A673 (cell line): ENCODE data around the gene LRRC4C. TPM values are rescaled to one million over a fixed set of nuclear protein-coding genes. Genes with fewer than 3 reads are reported as not detected.

Source experiments
- BruUV-seq: library from RNA; stranded (reverse); fragments of 400-500 nt; replicated peaks from 2 replicates; lab custom pipeline; 2021; lab: Mats Ljungman, UMichigan
- CTCF ChIA-PET: fragments of 300-600 bp; sonication (Branson Sonifier 250); formaldehyde crosslinking; loops from one replicate; lab custom pipeline; 2022; ENCODE audit warnings: antibody characterized with exemption; lab: Charles Lee
- POLR2A ChIA-PET: fragments of 300-600 bp; sonication (Branson Sonifier 250); formaldehyde crosslinking; loops from one replicate; lab custom pipeline; 2022; ENCODE audit warnings: antibody characterized with exemption; ENCODE audit not compliant: low non-redundant PET; lab: Charles Lee
- DNase-seq: peaks from one replicate; pipeline ENCODE4 v3.0.0-alpha.2; 2015; ENCODE audit warnings: low spot score
- H3K27ac ChIP-seq: fragments of 200-600 bp; sonication (generic); 2 replicates; pipeline ENCODE4 v1.5.1; 2016; ENCODE audit warnings: mixed run types, low read depth, mild to moderate bottlenecking, mixed read lengths, antibody characterized with exemption, low read length; ENCODE audit not compliant: poor library complexity, severe bottlenecking
- H3K27me3 ChIP-seq: fragments of 200-600 bp; sonication (generic); replicated peaks from 2 replicates; pipeline ENCODE4 v1.6.1; 2017; ENCODE audit warnings: mixed run types, low read depth, mild to moderate bottlenecking, mixed read lengths, antibody characterized with exemption, low read length; ENCODE audit not compliant: insufficient read depth, poor library complexity
- H3K36me3 ChIP-seq: fragments of 200-600 bp; sonication (generic); 2 replicates; pipeline ENCODE4 v1.6.1; 2016; ENCODE audit warnings: mixed run types, mild to moderate bottlenecking, mixed read lengths, antibody characterized with exemption, low read length; ENCODE audit not compliant: insufficient read depth, poor library complexity, severe bottlenecking
- H3K4me1 ChIP-seq: fragments of 200-600 bp; sonication (generic); 2 replicates; pipeline ENCODE4 v1.6.1; 2017; ENCODE audit warnings: mixed run types, mild to moderate bottlenecking, mixed read lengths, antibody characterized with exemption, low read length; ENCODE audit not compliant: insufficient read depth, poor library complexity, severe bottlenecking
- H3K4me3 ChIP-seq: fragments of 200-600 bp; sonication (generic); 2 replicates; pipeline ENCODE4 v1.5.1; 2016; ENCODE audit warnings: low read depth, mixed run types, mild to moderate bottlenecking, mixed read lengths, low read length; ENCODE audit not compliant: poor library complexity, severe bottlenecking
- H3K9me3 ChIP-seq: fragments of 200-600 bp; sonication (generic); 2 replicates; pipeline ENCODE4 v1.6.1; 2016; ENCODE audit warnings: mixed run types, low read depth, mild to moderate bottlenecking, mixed read lengths, antibody characterized with exemption, low read length; ENCODE audit not compliant: poor library complexity, severe bottlenecking
- EZH2 ChIP-seq: fragments of 200-600 bp; sonication (generic); IDR thresholded peaks from 2 replicates; pipeline ENCODE4 v1.6.1; 2017; ENCODE audit warnings: borderline replicate concordance, low read depth, mild to moderate bottlenecking, mixed read lengths, antibody characterized with exemption, low read length; ENCODE audit not compliant: poor library complexity, severe bottlenecking
- intact Hi-C: fragments of 100-400 bp; cut with micrococcal nuclease; formaldehyde crosslinking; loops from one replicate; pipeline ENCODE4 v1.10.0; 2022; ENCODE audit not compliant: unreplicated experiment
- total RNA-seq: library from RNA; stranded (reverse); gene quantifications from 2 replicates; pipeline ENCODE4 v1.2.3, GENCODE V29; 2021
- TF ChIP-seq, protein P1 (sequence below): fragments of 300-800, 200-600 bp; sonication (generic); conservative IDR thresholded peaks from 2 replicates; pipeline ENCODE4 v1.5.1; 2017; ENCODE audit warnings: low read depth, mild to moderate bottlenecking, antibody characterized with exemption, low read length, moderate library complexity, mixed read lengths

The LRRC4C gene
- total RNA-seq, 1 experiment from 2014 or later, result 38.3 TPM

DNA sequence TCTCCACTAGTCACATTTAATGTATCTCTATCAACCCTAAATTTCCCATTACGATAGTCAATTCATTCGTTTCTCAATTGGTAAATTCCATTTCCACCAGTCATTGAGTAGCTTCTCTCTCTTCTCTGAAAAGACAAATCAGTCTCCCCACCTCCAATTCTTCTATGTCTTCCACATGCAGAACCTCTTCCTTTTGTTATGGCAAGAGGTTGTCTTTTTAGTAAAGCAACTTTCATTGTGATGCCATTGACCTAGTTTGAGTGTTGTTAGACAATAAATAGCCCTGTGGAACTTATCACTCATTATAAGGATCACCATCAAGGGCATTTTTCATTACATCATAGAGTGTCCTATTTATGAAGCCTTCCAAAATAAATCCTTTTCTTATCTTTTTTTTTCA lies 340.9 kb downstream of the LRRC4C start:
- POLR2A ChIA-PET, result no interaction called here
- no TSS peak for BruUV-seq
- intact Hi-C loops, result no loop called here

DNA sequence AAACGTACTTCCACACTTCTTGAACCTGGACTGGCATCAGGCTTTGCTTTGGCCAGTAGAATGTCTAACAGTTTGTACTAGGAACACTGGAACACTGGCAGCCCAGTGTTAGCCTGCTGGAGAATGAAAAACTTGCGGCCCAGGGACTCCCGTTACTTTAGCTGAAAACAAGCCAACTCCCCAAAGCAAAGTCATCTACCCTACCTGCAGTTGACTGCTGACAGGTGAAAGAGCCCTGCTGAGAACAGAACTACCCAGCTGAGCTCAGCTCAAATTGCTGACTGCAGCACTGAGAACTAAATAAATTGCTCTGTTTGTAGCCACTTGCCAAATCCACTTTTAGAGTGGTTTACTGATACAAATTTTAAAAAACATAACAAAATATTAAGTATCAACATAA lies 342.5 kb downstream of the LRRC4C start:
- BruUV-seq, result no TSS peak
- CTCF ChIA-PET, result no interaction called here
- no peaks in the 10 kb centered on the region for H3K9me3 ChIP-seq

More for the DNA sequence above, 340.9 kb downstream of the LRRC4C start:
- CTCF ChIA-PET, result no interaction called here
- no peak for DNase-seq
- H3K9me3 ChIP-seq, result no peaks in the 10 kb centered on the region
- H3K27me3 ChIP-seq, result no peaks in the 10 kb centered on the region
- H3K27ac ChIP-seq, result no peak overlapping the region
- no peaks in the 10 kb centered on the region for H3K36me3 ChIP-seq
- no peaks in the 10 kb centered on the region for H3K4me1 ChIP-seq
- no peak for TF ChIP-seq EZH2
- TF ChIP-seq, protein P1, sequence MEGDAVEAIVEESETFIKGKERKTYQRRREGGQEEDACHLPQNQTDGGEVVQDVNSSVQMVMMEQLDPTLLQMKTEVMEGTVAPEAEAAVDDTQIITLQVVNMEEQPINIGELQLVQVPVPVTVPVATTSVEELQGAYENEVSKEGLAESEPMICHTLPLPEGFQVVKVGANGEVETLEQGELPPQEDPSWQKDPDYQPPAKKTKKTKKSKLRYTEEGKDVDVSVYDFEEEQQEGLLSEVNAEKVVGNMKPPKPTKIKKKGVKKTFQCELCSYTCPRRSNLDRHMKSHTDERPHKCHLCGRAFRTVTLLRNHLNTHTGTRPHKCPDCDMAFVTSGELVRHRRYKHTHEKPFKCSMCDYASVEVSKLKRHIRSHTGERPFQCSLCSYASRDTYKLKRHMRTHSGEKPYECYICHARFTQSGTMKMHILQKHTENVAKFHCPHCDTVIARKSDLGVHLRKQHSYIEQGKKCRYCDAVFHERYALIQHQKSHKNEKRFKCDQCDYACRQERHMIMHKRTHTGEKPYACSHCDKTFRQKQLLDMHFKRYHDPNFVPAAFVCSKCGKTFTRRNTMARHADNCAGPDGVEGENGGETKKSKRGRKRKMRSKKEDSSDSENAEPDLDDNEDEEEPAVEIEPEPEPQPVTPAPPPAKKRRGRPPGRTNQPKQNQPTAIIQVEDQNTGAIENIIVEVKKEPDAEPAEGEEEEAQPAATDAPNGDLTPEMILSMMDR, result no peak
- no peak overlapping the region for H3K4me3 ChIP-seq

DNA sequence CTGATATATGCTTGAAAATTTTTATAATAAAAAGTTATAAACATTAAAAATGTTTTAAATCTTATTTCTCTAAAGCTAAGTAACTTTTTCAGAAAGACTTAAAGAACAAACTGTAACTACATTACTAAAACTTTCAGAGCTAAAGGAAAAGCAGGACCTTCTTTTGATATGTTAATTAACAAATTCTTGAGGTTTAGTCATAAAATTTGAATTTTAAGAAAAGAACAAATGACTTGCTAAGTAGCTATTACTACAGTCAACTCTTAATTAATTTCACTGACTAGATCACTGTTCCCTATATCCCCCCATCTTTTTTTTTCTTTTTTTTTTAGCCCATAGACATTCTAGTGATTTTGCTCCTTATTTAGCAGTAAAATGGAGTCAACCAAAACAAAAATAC lies 344.4 kb downstream of the LRRC4C start:
- POLR2A ChIA-PET, result no interaction called here
- intact Hi-C loops, result no loop called here
- Histone ChIP-seq H3K9me3 (no peaks in the 10 kb centered on the region), H3K27ac (no peak overlapping the region), H3K4me1 (no peaks in the 10 kb centered on the region), H3K27me3 (no peaks in the 10 kb centered on the region), H3K4me3 (no peak overlapping the region), H3K36me3 (no peaks in the 10 kb centered on the region)
- no peak for TF ChIP-seq EZH2
- TF ChIP-seq, protein P1, result no peak
- no peak for DNase-seq
- no TSS peak for BruUV-seq
- CTCF ChIA-PET, result no interaction called here

More for the DNA sequence above, 342.5 kb downstream of the LRRC4C start:
- DNase-seq, result no peak
- POLR2A ChIA-PET, result no interaction called here
- H3K27me3 ChIP-seq, result no peaks in the 10 kb centered on the region
- no peak overlapping the region for H3K4me3 ChIP-seq
- no peak overlapping the region for H3K27ac ChIP-seq
- no peaks in the 10 kb centered on the region for H3K4me1 ChIP-seq
- H3K36me3 ChIP-seq, result no peaks in the 10 kb centered on the region
- no peak for TF ChIP-seq EZH2
- TF ChIP-seq, protein P1, result no peak
- intact Hi-C loops, result no loop called here
